Cortex of kidney (tissue), 1 donor: ENCODE data around the gene GNAQ.
"Not testable (repeated sequence)": the region's sequence is repeated elsewhere in the genome, so short reads cannot be mapped to it uniquely, and the experiment has no call there.

Experiments used
- DNase-seq: peaks from one replicate; lab custom pipeline; 2025; lab: John Stamatoyannopoulos, UW

The GNAQ gene

GRCh38 chr9:77690723-77691122 lies 340.9 kb downstream of the GNAQ start:
- DNase-seq, result not testable (repeated sequence)

GRCh38 chr9:77690119-77690518 lies 341.5 kb downstream of the GNAQ start:
- DNase-seq, result not testable (repeated sequence)

GRCh38 chr9:77687737-77688136 lies 343.9 kb downstream of the GNAQ start:
- not testable (repeated sequence) for DNase-seq

- DNase-seq, result no peak
Observed at GRCh38 chr9:77680581-77680980, 351.0 kb downstream of the GNAQ start.

GRCh38 chr9:77679661-77680368 lies 351.8 kb downstream of the GNAQ start:
- DNase-seq, result no peak

- no peak for DNase-seq
Observed at GRCh38 chr9:77679088-77679487, 352.5 kb downstream of the GNAQ start.

- no peak for DNase-seq
Observed at GRCh38 chr9:77677957-77678535, 353.6 kb downstream of the GNAQ start.

- no peak for DNase-seq
Observed at GRCh38 chr9:77677397-77677796, 354.2 kb downstream of the GNAQ start.

GRCh38 chr9:77673941-77674791 lies 357.4 kb downstream of the GNAQ start:
- DNase-seq, result no peak

GRCh38 chr9:77672183-77672582 lies 359.4 kb downstream of the GNAQ start:
- DNase-seq, result no peak

GRCh38 chr9:77667151-77667550 lies 364.5 kb downstream of the GNAQ start:
- no peak for DNase-seq
